Astrocyte (in vitro differentiated cells and primary cell): ENCODE data around the gene C1orf35. TPM values are rescaled to one million over a fixed set of nuclear protein-coding genes. Genes with fewer than 3 reads are reported as not detected.

ENCODE experiments used
- DNase-seq: peaks from one replicate; pipeline ENCODE4 v3.0.0-alpha.2; 2010; ENCODE audit warnings: low read depth
- FAIRE-seq: peaks from 2 replicates; lab custom pipeline; 2011; peaks lifted over from hg19 to GRCh38; lab: Jason Lieb, UNC
- H2AFZ ChIP-seq: 2 replicates; pipeline ENCODE4 v1.6.0; 2012; ENCODE audit warnings: low read depth, low read length, inconsistent platforms
- H3K27ac ChIP-seq: 2 replicates; pipeline ENCODE4 v1.5.1; 2011; ENCODE audit warnings: low read depth, low read length, inconsistent platforms
- H3K27me3 ChIP-seq: 2 replicates; pipeline ENCODE4 v1.6.0; 2011; ENCODE audit warnings: low read length, inconsistent platforms; ENCODE audit not compliant: insufficient read depth
- H3K36me3 ChIP-seq: 2 replicates; pipeline ENCODE4 v1.5.1; 2011; ENCODE audit warnings: low read length, inconsistent platforms; ENCODE audit not compliant: insufficient read depth
- H3K4me1 ChIP-seq: 2 replicates; pipeline ENCODE4 v1.5.1; 2011; ENCODE audit warnings: low read length, inconsistent platforms; ENCODE audit not compliant: insufficient read depth
- H3K4me2 ChIP-seq: 2 replicates; pipeline ENCODE4 v1.6.0; 2012; ENCODE audit warnings: low read length, inconsistent platforms
- H3K4me3 ChIP-seq: 2 replicates; pipeline ENCODE4 v1.5.1; 2011; ENCODE audit warnings: low read depth, mild to moderate bottlenecking, low read length, inconsistent platforms; ENCODE audit not compliant: insufficient read depth
- H3K79me2 ChIP-seq: 2 replicates; pipeline ENCODE4 v1.6.0; 2012; ENCODE audit warnings: mild to moderate bottlenecking, low read length, inconsistent platforms; ENCODE audit not compliant: insufficient read depth
- H3K9ac ChIP-seq: 2 replicates; pipeline ENCODE4 v1.6.0; 2012; ENCODE audit warnings: mild to moderate bottlenecking, low read length, inconsistent platforms
- H3K9me3 ChIP-seq: 2 replicates; pipeline ENCODE4 v1.5.1; 2012; ENCODE audit warnings: low read depth, mild to moderate bottlenecking, low read length, inconsistent platforms; ENCODE audit not compliant: insufficient read depth
- H4K20me1 ChIP-seq: 2 replicates; pipeline ENCODE4 v1.6.0; 2012; ENCODE audit warnings: low read length, inconsistent platforms; ENCODE audit not compliant: insufficient read depth
- H3K27ac Mint-ChIP-seq: one replicate; pipeline ENCODE4 v1.8.0; 2021; ENCODE audit warnings: mild to moderate bottlenecking, mixed read lengths; ENCODE audit not compliant: unreplicated experiment
- H3K27me3 Mint-ChIP-seq: one replicate; pipeline ENCODE4 v1.8.0; 2021; ENCODE audit warnings: low read depth, mixed read lengths; ENCODE audit not compliant: unreplicated experiment
- H3K36me3 Mint-ChIP-seq: one replicate; pipeline ENCODE4 v1.8.0; 2021; ENCODE audit warnings: low read depth, mixed read lengths; ENCODE audit not compliant: unreplicated experiment
- H3K4me1 Mint-ChIP-seq: one replicate; pipeline ENCODE4 v1.8.0; 2021; ENCODE audit warnings: low read depth, mixed read lengths; ENCODE audit not compliant: unreplicated experiment
- H3K4me3 Mint-ChIP-seq: one replicate; pipeline ENCODE4 v1.8.0; 2021; ENCODE audit warnings: mild to moderate bottlenecking, moderate library complexity, mixed read lengths; ENCODE audit not compliant: unreplicated experiment
- H3K9me3 Mint-ChIP-seq: one replicate; pipeline ENCODE4 v1.8.0; 2021; ENCODE audit warnings: mild to moderate bottlenecking, mixed read lengths; ENCODE audit not compliant: unreplicated experiment
- CTCF ChIP-seq: IDR thresholded peaks from 2 replicates; pipeline ENCODE4 v1.5.1; 2011; ENCODE audit warnings: low read depth, mild to moderate bottlenecking, inconsistent platforms, low read length, moderate library complexity; ENCODE audit not compliant: insufficient read depth
- EZH2 ChIP-seq: IDR thresholded peaks from 2 replicates; pipeline ENCODE4 v1.6.1; 2012; ENCODE audit warnings: mild to moderate bottlenecking, low read length, inconsistent platforms; ENCODE audit not compliant: insufficient read depth
- total RNA-seq: library from RNA; stranded (reverse); gene quantifications from 2 replicates; pipeline ENCODE4 v1.2.1, GENCODE V29; 2021

Gene C1orf35
- total RNA-seq, 1 donor from 2014 or later = 21.8 TPM

DNA sequence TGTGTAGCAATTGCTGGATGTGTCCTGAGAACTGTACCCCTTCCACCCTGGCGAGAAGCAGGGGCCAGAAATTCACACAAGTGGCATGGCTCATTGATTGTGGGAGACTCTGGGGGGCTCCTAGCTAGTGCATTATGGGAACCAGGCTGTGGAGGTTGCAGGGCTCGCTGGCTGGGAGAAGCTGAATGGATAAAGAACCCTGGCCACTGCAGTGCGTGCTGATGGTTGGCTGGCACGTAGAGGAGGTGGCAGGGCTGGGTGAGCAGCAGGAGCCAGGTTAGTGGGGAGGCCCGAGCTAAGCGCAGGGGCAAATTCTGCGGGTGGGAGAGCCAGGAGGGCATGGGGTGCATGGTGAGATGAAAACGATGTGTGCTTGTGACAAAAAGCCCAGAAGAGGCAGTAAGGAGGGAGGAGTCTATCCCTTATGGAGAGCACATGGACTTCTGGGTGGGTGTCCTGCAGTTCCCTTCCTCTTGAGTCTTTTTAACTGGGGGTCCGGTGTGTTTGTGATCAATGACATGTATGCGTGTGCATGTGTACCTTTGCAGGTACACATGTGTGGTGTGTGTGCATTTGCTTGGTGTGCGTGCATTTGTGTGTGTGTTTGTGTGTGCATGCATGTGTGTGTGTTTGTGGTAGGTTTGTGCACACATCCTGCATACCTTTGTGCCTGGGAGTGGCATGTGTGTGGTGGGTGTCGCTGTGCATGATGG is 40.5 kb upstream of the C1orf35 start:
- Mint-ChIP-seq H3K4me3 (peak overlapping the region; percentile 60), H3K27ac (no peak overlapping the region)

DNA sequence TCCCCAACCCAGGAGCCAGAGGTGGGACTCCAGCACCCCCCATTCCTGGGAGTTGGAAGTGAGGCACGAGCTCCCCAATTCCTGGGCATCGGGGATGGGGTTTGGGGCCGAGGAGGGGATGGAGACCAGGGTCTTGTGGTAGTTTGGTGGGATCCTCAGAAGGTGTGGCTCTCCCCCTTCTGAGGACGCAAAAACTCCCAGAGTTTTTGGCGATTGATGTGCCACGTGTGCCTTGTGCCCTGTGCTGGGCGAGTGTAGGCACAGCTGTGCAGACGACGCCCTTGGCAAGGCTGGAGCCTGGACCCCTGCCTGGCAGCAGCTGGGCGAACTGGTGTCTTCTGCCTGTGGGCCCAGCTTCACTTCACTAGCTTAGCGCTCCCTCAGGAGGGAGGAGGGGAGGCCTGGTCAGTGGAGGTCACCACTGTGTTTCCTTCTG is 39.6 kb upstream of the C1orf35 start:
- H3K79me2 ChIP-seq = peaks cover 76% of the 10 kb centered on the region
- H3K27ac ChIP-seq = no peak overlapping the region
- H3K27ac Mint-ChIP-seq = peak overlapping the region; percentile 47
- H3K27me3 Mint-ChIP-seq = no peaks in the 10 kb centered on the region
- peaks cover 2% of the 10 kb centered on the region for H3K9me3 Mint-ChIP-seq
- no peaks in the 10 kb centered on the region for H3K9me3 ChIP-seq
- H3K27me3 ChIP-seq = no peaks in the 10 kb centered on the region
- TF ChIP-seq CTCF (no peak), EZH2 (no peak)
- FAIRE-seq (no peak), DNase-seq (no peak)
- peaks cover 20% of the 10 kb centered on the region for H3K4me1 ChIP-seq
- H3K36me3 Mint-ChIP-seq = peaks cover 3% of the 10 kb centered on the region
- peaks cover 4% of the 10 kb centered on the region for H3K36me3 ChIP-seq
- H3K4me2 ChIP-seq = peak overlapping the region; percentile 95
- no peak overlapping the region for H2AFZ ChIP-seq
- H3K4me3 Mint-ChIP-seq = peak overlapping the region; percentile 60
- H3K9ac ChIP-seq = no peak overlapping the region
- peaks cover 20% of the 10 kb centered on the region for H3K4me1 Mint-ChIP-seq
- no peak overlapping the region for H3K4me3 ChIP-seq
- H4K20me1 ChIP-seq = peaks cover 71% of the 10 kb centered on the region

More for the DNA sequence above, 40.5 kb upstream of the C1orf35 start:
- no peak for TF ChIP-seq EZH2
- no peak for TF ChIP-seq CTCF
- peaks cover 3% of the 10 kb centered on the region for H3K36me3 Mint-ChIP-seq
- no peak overlapping the region for H3K9ac ChIP-seq
- peaks cover 6% of the 10 kb centered on the region for H3K36me3 ChIP-seq
- H3K4me3 ChIP-seq = no peak overlapping the region
- H3K4me1 ChIP-seq = peaks cover 20% of the 10 kb centered on the region
- no peaks in the 10 kb centered on the region for H3K27me3 Mint-ChIP-seq
- no peaks in the 10 kb centered on the region for H3K27me3 ChIP-seq
- H3K4me1 Mint-ChIP-seq = peaks cover 20% of the 10 kb centered on the region
- peaks cover 84% of the 10 kb centered on the region for H3K79me2 ChIP-seq
- H3K9me3 ChIP-seq = no peaks in the 10 kb centered on the region
- no peak overlapping the region for H3K27ac ChIP-seq
- no peak for DNase-seq
- H4K20me1 ChIP-seq = peaks cover 80% of the 10 kb centered on the region
- no peak overlapping the region for H2AFZ ChIP-seq
- H3K9me3 Mint-ChIP-seq = peaks cover 2% of the 10 kb centered on the region
- no peak overlapping the region for H3K4me2 ChIP-seq
- FAIRE-seq = no peak

GRCh38 chr1:228142155-228142691 is 39.1 kb upstream of the C1orf35 start:
- Histone ChIP-seq H3K27me3 (peaks cover 2% of the 10 kb centered on the region), H3K4me1 (peaks cover 20% of the 10 kb centered on the region), H3K9ac (peak overlapping the region; percentile 95), H3K4me3 (no peak overlapping the region), H3K9me3 (no peaks in the 10 kb centered on the region), H4K20me1 (peaks cover 67% of the 10 kb centered on the region), H3K27ac (peak overlapping the region; percentile 10), H3K4me2 (peak overlapping the region; percentile 95), H3K79me2 (peaks cover 71% of the 10 kb centered on the region), H3K36me3 (peaks cover 2% of the 10 kb centered on the region), H2AFZ (no peak overlapping the region)
- DNase-seq (no peak), FAIRE-seq (no peak)
- H3K27me3 Mint-ChIP-seq = peaks cover 4% of the 10 kb centered on the region
- TF ChIP-seq EZH2 = no peak
- no peak for TF ChIP-seq CTCF
- peaks cover 2% of the 10 kb centered on the region for H3K9me3 Mint-ChIP-seq
- peaks cover 20% of the 10 kb centered on the region for H3K4me1 Mint-ChIP-seq
- peaks cover 3% of the 10 kb centered on the region for H3K36me3 Mint-ChIP-seq
- no peak overlapping the region for H3K27ac Mint-ChIP-seq
- H3K4me3 Mint-ChIP-seq = peak overlapping the region; percentile 92
